DMS53 treated with DMSO at 0.1 percent for 48 hours (cell line): ENCODE results near the gene FOXL3.

Experiments used
- DNase-seq: peaks from one replicate; lab custom pipeline; 2025; ENCODE audit not compliant: unreplicated experiment; lab: John Stamatoyannopoulos, UW

Gene FOXL3

GRCh38 chr7:318878-319661, 29.1 kb downstream of the FOXL3 start:
- DNase-seq: no peak

DNA sequence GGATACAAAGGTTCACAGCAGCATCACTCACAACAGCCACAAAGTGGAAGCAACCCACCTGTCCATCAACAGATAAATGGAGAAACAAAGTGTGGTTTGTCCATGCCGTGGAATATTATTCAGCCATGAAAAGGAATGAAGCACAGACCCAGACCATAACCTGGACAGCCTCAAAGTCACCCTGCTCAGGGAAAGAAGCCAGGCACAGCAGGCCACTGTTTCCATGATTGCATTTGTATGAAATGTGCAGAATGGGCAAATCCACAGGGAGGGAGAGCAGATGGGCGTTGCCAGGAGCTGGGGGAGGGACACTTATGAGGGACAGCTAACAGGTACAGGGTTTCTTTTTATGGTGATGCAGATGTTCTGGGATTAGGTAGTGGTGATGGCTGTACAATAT, 30.3 kb downstream of the FOXL3 start:
- DNase-seq: no peak

DNA sequence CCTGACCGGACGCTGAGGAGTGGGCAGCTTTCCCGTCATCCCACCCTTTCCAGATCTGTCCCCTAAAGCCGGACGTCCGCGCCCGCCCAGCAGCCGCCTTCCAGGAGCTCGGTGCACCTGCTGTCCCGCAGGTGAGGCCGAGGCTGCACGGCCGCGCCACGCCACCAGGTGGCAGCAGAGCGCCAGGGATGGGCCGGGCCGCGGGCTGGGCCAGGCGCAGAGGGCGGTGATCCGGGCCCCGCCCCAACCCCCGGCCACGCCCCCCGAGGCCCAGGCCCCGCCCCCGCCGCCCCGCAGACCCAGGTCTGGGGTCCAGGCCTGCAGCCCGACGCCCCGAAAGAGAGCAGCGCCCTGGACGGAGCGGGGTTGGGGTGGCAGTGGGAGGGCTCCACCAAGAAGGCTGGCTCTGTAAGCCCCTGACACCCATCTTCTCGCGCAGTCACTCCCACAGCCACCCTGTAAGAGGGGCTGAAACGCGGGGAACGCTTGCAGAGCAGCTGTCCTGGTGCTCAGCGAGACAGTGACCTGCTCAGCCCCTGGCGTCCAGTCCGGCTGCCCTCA, 32.2 kb downstream of the FOXL3 start:
- peak; percentile 9 for DNase-seq

GRCh38 chr7:322708-323111, 32.7 kb downstream of the FOXL3 start:
- no peak for DNase-seq

GRCh38 chr7:323410-323809, 33.4 kb downstream of the FOXL3 start:
- no peak for DNase-seq

DNA sequence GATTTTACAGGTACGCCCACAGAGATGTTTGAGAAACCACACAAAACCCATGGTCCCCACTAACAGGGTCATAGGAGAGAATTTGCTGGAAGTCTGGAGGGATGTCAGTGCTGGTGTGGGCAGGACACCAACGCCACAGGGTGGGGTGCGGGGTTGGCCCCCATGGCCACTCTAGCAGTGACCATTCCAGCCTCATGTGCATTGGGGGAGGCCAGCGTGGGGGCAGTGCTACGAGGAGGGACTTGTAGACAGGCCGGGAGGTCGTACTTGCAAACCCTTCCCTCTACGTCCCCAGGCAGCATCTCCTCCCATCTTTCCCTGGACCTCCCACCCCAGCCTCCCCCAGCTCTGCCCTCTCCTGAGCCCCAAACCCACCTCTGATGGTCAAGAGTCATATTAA, 34.0 kb downstream of the FOXL3 start:
- DNase-seq: no peak

DNA sequence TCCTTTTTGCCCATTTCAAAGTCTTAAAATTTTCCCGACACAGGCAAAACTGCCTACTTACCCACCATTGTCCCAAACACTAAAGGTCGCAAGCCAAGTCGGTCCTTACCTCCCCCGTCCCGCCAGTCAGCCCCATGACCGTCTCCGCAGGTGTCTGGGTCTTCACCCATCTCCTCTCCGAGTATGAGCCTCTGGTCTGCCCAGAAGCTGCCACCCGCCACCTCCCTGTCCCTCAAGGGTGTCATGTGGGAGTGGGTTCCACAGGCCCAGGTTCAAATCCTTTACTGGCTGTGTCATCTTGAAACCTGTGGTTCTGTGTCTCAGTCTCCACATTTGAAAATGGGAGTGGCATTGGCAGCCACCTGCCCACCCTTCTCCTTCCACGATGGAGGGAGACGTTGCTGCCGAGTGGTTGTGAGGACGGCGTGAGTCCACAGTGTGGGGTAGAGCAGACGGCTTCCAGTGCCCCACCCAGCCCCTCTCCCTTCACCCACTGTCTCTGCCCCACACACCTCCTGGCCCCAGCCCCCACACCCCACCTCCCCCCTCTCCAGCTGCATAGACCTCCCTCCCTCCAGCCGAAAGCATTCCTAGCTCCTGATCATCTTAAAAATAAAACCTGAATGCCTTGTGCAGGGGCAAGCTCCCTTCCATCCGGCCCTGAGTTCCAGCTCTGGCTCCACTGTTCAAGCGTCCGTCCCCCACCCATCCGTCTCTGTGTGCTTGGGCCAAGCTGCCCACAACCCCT, 35.3 kb downstream of the FOXL3 start:
- no peak for DNase-seq

- no peak for DNase-seq
These were observed 35.8 kb downstream of the FOXL3 start for GRCh38 chr7:325811-326210.

GRCh38 chr7:326273-326672, 36.3 kb downstream of the FOXL3 start:
- no peak for DNase-seq

DNA sequence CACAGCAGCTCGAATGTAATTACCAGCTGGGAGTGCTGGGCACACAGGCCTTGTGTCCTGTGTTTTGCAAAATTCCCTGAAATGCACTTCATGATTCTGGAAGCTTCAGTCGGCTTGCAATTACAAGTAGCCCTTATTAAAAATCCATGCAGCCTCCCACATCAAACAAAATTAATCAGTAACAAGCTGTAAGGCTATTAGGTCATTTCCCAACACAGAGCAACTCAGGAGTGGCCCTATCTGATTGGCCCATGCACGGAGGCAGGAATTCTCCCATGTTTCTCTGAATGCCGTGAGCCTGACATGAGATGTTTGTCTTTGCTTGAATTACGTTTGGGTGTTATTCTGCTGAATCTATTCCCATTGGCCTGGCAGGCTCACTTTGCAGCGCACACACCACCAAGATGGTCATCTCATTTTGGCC, 36.9 kb downstream of the FOXL3 start:
- DNase-seq: no peak

DNA sequence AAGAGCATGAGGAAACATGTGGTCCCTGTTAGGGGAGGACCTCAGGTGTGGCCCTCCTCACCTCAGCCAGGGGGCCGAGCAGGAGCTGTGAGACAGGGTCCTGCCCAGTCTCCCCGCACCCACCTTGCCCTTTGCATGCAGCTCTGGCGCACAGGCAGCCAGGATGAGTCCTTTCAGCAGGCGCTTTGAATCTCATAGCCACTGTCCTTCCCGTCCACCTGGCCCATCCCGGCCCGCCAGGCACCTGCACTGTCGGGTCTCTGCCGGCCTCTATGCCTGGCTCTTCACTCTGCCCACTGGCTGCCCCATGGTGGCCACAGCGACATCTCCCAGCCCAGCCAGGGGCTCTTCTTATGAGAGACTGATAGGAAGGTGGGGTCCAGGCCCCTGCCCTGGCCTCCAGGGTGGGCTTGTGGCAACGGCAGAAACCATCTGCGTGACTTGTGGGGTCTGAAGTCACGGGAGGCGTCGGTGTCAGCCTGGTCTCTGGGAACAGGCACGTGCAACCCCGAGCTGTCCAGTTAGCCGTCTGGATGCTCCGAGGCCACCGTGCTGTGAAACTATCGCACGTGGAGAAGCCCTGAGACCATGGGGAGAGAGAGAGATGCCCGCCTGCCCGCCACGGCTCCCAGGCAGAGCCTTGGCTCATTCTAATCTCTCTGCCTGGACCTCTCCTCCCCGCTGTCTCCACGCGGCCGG, 37.4 kb downstream of the FOXL3 start:
- no peak for DNase-seq

DNA sequence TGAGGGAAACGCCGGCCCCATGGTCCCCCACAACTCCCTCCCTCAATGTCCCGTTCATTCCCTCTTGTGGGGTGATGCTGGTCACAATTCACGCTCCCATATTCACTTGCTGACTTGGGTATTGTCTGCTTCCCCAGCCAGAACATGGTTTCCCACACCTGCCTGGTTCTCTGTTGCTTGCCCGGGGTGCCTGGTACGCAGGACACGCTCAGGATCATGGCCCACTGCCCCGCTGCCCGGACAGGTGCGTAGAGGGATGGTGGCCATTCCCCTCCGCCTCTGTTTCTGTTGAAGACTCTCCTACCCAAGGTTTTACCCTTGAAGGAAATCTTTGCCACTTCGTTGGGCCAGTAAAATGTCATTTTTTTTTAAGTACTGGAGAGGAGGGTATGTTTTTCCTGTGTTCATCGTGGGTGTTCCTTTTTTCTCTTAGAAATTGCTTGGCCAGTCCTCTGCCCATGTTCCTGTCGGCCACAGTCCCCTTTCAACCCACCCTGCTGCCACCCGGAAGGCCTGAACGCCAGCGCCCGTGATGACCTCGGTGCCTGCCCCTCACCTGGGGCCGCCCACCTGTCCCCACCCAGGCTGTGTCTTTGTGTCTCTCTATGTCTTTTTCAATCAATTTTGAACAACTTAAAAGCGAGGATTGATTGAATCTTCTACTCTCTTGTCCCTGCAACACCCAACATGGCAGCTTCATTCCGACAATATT, 38.2 kb downstream of the FOXL3 start:
- no peak for DNase-seq

DNA sequence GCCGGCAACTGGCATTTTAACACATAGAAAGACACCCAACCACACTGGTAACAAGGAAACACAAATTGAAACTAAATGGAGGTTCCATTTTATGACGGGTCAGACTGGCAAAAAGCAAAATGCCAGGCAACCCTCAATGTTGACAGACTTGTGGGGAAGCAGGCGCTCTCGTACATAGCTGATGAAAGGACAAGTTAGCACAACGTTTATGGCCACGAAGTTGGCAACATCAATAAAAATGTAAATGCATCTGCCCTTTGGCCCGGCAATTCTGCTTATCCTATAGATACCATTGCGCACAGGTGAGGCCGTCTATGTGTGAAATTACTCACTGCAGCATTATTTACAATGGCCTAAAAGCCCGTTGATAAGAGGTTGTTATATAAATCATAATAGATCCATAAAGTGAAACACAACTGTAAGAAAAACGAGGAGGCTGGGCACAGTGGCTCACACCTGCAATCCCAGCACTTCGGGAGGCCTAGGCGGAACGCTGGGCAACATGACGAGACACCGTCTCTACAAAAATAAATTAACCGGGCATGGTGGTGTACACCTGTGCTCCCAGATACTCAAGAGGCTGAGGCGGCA, 39.8 kb downstream of the FOXL3 start:
- no peak for DNase-seq

GRCh38 chr7:330511-331230, 40.7 kb downstream of the FOXL3 start:
- no peak for DNase-seq

- no peak for DNase-seq
These were observed 42.1 kb downstream of the FOXL3 start for GRCh38 chr7:332020-332517.

DNA sequence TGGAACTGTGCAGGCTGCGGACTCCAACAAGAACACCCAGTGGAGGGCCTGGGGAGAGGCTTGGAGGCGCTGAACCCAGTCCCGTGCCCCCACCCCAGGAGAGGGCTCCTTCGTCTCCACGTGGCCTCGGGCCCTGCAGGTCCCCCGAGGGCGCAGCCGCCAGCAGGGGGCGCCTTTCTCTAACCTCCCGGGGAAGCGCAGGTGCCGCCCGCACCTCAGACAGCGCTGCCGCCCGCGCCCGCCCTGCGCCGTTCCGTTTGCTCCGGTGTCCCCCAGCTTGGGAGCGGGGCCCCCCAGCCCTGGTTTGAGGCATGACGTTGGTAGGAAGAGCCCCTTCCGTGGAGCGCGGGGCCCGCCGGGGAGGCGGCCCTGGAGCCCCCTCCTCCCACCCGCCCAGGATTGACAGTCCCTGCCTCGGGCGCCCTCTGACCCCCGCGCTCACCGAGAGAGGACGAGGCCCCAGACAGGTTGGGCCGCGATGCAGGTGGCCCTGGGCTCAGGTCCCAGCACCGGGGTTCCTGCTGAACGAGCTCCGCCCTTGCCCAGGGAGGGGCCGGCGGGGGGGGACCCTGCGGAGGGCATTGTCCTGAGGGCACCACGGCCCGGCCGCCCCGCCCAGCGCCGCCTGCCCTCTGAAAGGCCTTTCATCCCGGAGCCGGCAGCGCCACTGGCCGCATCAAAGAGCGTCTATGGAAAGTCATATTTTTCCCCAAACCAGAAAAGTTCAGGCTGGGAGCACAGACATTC, 42.8 kb downstream of the FOXL3 start:
- DNase-seq: no peak

GRCh38 chr7:333393-333764, 43.4 kb downstream of the FOXL3 start:
- no peak for DNase-seq

DNA sequence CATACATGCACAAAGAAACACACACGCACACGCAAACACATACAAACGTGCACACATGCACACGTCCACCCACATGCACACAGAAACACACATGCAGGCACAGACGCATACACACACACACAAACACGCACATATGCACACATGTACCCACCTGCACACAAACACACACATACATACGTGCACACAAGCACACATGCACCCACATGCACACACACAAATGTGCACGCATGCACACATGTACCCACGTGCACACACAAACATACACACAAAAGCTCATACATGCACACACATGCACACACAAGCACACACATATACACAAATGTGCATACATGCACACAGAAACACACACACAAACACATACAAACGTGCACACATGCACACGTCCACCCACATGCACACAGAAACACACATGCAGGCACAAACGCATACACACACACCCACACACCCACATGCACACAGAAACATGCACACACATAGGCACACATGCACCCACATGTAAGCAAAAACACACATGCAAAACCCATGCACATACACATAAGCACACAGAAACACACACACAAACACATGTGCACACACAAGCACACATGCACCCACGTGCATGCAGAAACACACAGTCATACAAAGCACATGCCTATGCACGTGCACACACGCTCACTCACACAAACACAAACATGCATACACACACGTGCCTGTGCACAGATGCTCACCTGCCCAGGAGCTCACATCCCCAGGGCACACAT, 44.8 kb downstream of the FOXL3 start:
- no peak for DNase-seq
